AG08396 (cell line): ENCODE data around the gene AASS.
"Not testable (repeated sequence)": the region's sequence is repeated elsewhere in the genome, so short reads cannot be mapped to it uniquely, and the experiment has no call there.

Experiments
- DNase-seq: peaks from one replicate; pipeline ENCODE4 v3.0.0; 2012; ENCODE audit warnings: low spot score, mixed read lengths

The AASS gene

GRCh38 chr7:122143751-122144711 lies at the start of gene AASS:
Gene AASS, minus strand, starts transcription at chr7:122144249. Its CDS starts 10,523 bp downstream, at chr7:122133726.
- peak; percentile 94 for DNase-seq

- no peak for DNase-seq
Observed at GRCh38 chr7:122188785-122189184, 44.7 kb upstream of the AASS start.

- no peak for DNase-seq
Observed at GRCh38 chr7:122183106-122183505, 39.1 kb upstream of the AASS start.

GRCh38 chr7:122182081-122182480 lies 38.0 kb upstream of the AASS start:
- no peak for DNase-seq

- not testable (repeated sequence) for DNase-seq
Observed at GRCh38 chr7:122172144-122172543, 28.1 kb upstream of the AASS start.

GRCh38 chr7:122166740-122167139 lies 22.7 kb upstream of the AASS start:
- DNase-seq = peak; percentile 31

GRCh38 chr7:122166275-122166674 lies 22.2 kb upstream of the AASS start:
- DNase-seq = no peak

- DNase-seq = no peak
Observed at GRCh38 chr7:122161628-122162027, 17.6 kb upstream of the AASS start.

GRCh38 chr7:122155566-122155965 lies 11.5 kb upstream of the AASS start:
- DNase-seq = peak; percentile 12

GRCh38 chr7:122148878-122149277 lies 4.8 kb upstream of the AASS start:
- DNase-seq = no peak

GRCh38 chr7:122148081-122148480 lies 4.0 kb upstream of the AASS start:
- no peak for DNase-seq

- no peak for DNase-seq
Observed at GRCh38 chr7:122145937-122146645, 2.0 kb upstream of the AASS start.

GRCh38 chr7:122143376-122143750 lies 686 bp downstream of the AASS start:
- DNase-seq = peak; percentile 27

GRCh38 chr7:122140918-122141317 lies 3.1 kb downstream of the AASS start:
- DNase-seq = no peak

GRCh38 chr7:122137251-122138077 lies 6.6 kb downstream of the AASS start:
- DNase-seq = no peak

- peak; percentile 8 for DNase-seq
Observed at GRCh38 chr7:122136639-122137245, 7.3 kb downstream of the AASS start.

GRCh38 chr7:122136078-122136477 lies 8.0 kb downstream of the AASS start:
- DNase-seq = peak; percentile 4

- DNase-seq = no peak
Observed at GRCh38 chr7:122135275-122135674, 8.8 kb downstream of the AASS start.

- DNase-seq = not testable (repeated sequence)
Observed at GRCh38 chr7:122134793-122135192, 9.3 kb downstream of the AASS start.

- no peak for DNase-seq
Observed at GRCh38 chr7:122133477-122133876, 10.6 kb downstream of the AASS start.

GRCh38 chr7:122132341-122132740 lies 11.7 kb downstream of the AASS start:
- peak; percentile 42 for DNase-seq

- DNase-seq = no peak
Observed at GRCh38 chr7:122123746-122124145, 20.3 kb downstream of the AASS start.
